ENCODE measurements around the gene ALAD. TPM values are rescaled to one million over a fixed set of nuclear protein-coding genes. Genes with fewer than 3 reads are reported as not detected.

The ALAD gene
- polyA plus RNA-seq, 1 experiment = 11.8 TPM

GRCh38 chr9:113395000-113395861 is 5.9 kb downstream of the ALAD start:
- Histone ChIP-seq H3K4me3 (ENCODE audit: low read depth, low read length) (no peak overlapping the region), H3K27ac (ENCODE audit: low read depth, low read length) (no peak overlapping the region), H3K9me3 (ENCODE audit: control insufficient read depth, insufficient read depth, low read length) (no peaks in the 10 kb centered on the region), H3K27me3 (ENCODE audit: control insufficient read depth, insufficient read depth, low read length) (no peaks in the 10 kb centered on the region)
- no peak for TF ChIP-seq CTCF (IDR thresholded peaks at IDR 0.05; ENCODE audit: low read depth, low read length)
- ChIA-PET POLR2A (no interaction called here), CTCF (no interaction called here)
- no peak for DNase-seq (ENCODE audit: low read depth, low spot score)

GRCh38 chr9:113393281-113393680 is 7.8 kb downstream of the ALAD start:
- ChIA-PET POLR2A (no interaction called here), CTCF (interaction anchor here (0.7 to 1.2 kb wide), 2 partner anchors 76 to 118 kb away, joined by 3 read pairs; partner anchors contain the start of gene CDC26)
- Histone ChIP-seq H3K27ac (ENCODE audit: low read depth, low read length) (no peak overlapping the region), H3K9me3 (ENCODE audit: control insufficient read depth, insufficient read depth, low read length) (no peaks in the 10 kb centered on the region), H3K27me3 (ENCODE audit: control insufficient read depth, insufficient read depth, low read length) (no peaks in the 10 kb centered on the region), H3K4me3 (ENCODE audit: low read depth, low read length) (no peak overlapping the region)
- TF ChIP-seq CTCF (IDR thresholded peaks at IDR 0.05; ENCODE audit: low read depth, low read length) = no peak
- DNase-seq (ENCODE audit: low read depth, low spot score) = no peak

DNA sequence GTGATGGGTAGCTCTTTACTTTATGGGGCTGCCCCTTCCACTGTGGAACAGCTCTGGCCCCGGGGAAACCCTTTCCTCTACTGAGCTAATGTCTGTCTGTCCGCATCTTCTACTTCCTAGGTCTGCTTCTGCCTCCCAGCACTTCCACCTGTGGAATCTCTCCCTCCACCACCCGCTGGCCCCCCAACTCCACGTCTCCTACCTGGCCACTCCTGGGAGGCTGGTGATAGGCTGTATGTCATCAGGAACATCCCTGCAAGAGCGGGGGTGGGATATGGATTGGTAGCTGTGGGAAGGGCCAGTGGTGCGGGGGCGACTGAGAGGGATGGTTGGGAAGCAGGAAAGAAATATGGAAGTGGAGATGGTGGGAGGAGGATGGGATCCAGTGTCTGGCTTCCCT is 9.2 kb downstream of the ALAD start:
- H3K4me3 ChIP-seq (ENCODE audit: low read depth, low read length) = no peak overlapping the region
- ChIA-PET POLR2A (no interaction called here), CTCF (interaction anchor here (0.5 to 1.3 kb wide), 2 partner anchors 9 to 78 kb away, joined by 4 to 7 read pairs; partner anchors contain the start of gene ALAD)
- no peak for DNase-seq (ENCODE audit: low read depth, low spot score)
- H3K27me3 ChIP-seq (ENCODE audit: control insufficient read depth, insufficient read depth, low read length) = no peaks in the 10 kb centered on the region
- H3K27ac ChIP-seq (ENCODE audit: low read depth, low read length) = no peak overlapping the region
- TF ChIP-seq CTCF (IDR thresholded peaks at IDR 0.05; ENCODE audit: low read depth, low read length) = no peak
- no peaks in the 10 kb centered on the region for H3K9me3 ChIP-seq (ENCODE audit: control insufficient read depth, insufficient read depth, low read length)

- CTCF ChIA-PET = interaction anchor here (1.3 to 1.5 kb wide), 2 partner anchors 10 to 11 kb away, joined by 4 to 5 read pairs; partner anchors contain the start of gene ALAD
- no peak for DNase-seq (ENCODE audit: low read depth, low spot score)
- Histone ChIP-seq H3K27me3 (ENCODE audit: control insufficient read depth, insufficient read depth, low read length) (no peaks in the 10 kb centered on the region), H3K27ac (ENCODE audit: low read depth, low read length) (no peak overlapping the region), H3K9me3 (ENCODE audit: control insufficient read depth, insufficient read depth, low read length) (no peaks in the 10 kb centered on the region), H3K4me3 (ENCODE audit: low read depth, low read length) (no peak overlapping the region)
- no peak for TF ChIP-seq CTCF (IDR thresholded peaks at IDR 0.05; ENCODE audit: low read depth, low read length)
- POLR2A ChIA-PET = interaction anchor here (0.8 kb wide), 1 partner anchor 11 kb away, joined by 3 read pairs; the partner anchor contains the start of gene ALAD
Observed at GRCh38 chr9:113390192-113390960, 10.7 kb downstream of the ALAD start.
